ENCODE data around the gene MPZL3. TPM values are rescaled to one million over a fixed set of nuclear protein-coding genes. Genes with fewer than 3 reads are reported as not detected.
A peak's percentile ranks its signal among the peaks of the same experiment; 100 is the strongest.
"Not testable (repeated sequence)": the region's sequence is repeated elsewhere in the genome, so short reads cannot be mapped to it uniquely, and the experiment has no call there.

The MPZL3 gene
- total RNA-seq, 6 experiments from 2014 or later: 2.7 to 9.3 (median 6.8) TPM

GRCh38 chr11:118184784-118185579, 67.2 kb downstream of the MPZL3 start:
- 84% methylated on average over 12 of the region's 12 CpGs for WGBS (ENCODE audit: insufficient coverage, low coverage, low lambda C conversion rate, missing lambda C conversion rate)
- peak in 3 of 4 donors; percentile 35 to 44 (median 37) for ATAC-seq
- no peaks in the 10 kb centered on the region for H3K27me3 ChIP-seq
- H3K36me3 ChIP-seq: no peaks in the 10 kb centered on the region
- H3K4me3 ChIP-seq: no peak overlapping the region
- H3K9me3 ChIP-seq: no peaks in the 10 kb centered on the region
- no peak for DNase-seq
- H3K27ac ChIP-seq: no peak overlapping the region
- peaks cover 0 to 6% (median 0%) of the 10 kb centered on the region in 4 donors for H3K4me1 ChIP-seq
- intact Hi-C loops (cut with DNase I): no loop called here
- TF ChIP-seq POLR2A (IDR thresholded peaks at IDR 0.05): no peak
- no peak for TF ChIP-seq CTCF (IDR thresholded peaks at IDR 0.05)

DNA sequence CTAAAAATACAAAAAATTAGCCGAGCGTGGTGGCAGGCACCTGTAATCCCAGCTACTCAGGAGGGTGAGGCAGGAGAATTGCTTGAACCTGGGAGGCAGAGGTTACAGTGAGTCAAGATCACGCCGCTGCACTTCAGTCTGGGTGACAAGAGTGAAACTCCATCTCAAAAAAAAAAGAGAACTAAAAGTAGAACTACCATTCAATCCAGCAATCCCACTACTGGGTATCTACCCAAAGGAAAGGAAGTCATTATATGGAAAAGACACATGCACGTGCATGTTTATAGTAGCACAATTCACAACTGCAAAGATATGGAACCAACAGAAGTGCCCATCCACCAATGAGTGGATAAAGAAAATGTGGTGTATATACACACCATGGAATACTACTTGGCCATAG, 68.5 kb downstream of the MPZL3 start:
- H3K4me1 ChIP-seq; intact Hi-C loops (cut with DNase I); H3K4me3 ChIP-seq; H3K36me3 ChIP-seq; DNase-seq; H3K27ac ChIP-seq; H3K9me3 ChIP-seq; H3K27me3 ChIP-seq: not testable (repeated sequence)
- ATAC-seq: peak in 1 of 4 donors; percentile 29
- WGBS (ENCODE audit: insufficient coverage, low coverage, low lambda C conversion rate, missing lambda C conversion rate): 79% methylated on average over 5 of the region's 5 CpGs

GRCh38 chr11:118180300-118180703, 71.9 kb downstream of the MPZL3 start:
- TF ChIP-seq POLR2A (IDR thresholded peaks at IDR 0.05) (no peak), CTCF (IDR thresholded peaks at IDR 0.05) (no peak)
- no peaks in the 10 kb centered on the region for H3K9me3 ChIP-seq
- DNase-seq (peak in 2 of 3 donors; percentile 43 to 45), ATAC-seq (peak in 1 of 4 donors; percentile 10)
- peaks cover 0 to 5% (median 2%) of the 10 kb centered on the region in 4 donors for H3K4me1 ChIP-seq
- WGBS (ENCODE audit: insufficient coverage, low coverage, low lambda C conversion rate, missing lambda C conversion rate): 33% methylated on average over 1 of the region's 11 CpGs
- H3K27ac ChIP-seq: no peak overlapping the region
- no peaks in the 10 kb centered on the region for H3K27me3 ChIP-seq
- no peaks in the 10 kb centered on the region for H3K36me3 ChIP-seq
- H3K4me3 ChIP-seq: no peak overlapping the region
- intact Hi-C loops (cut with DNase I): no loop called here

- intact Hi-C loops (cut with DNase I): no loop called here
- no peak for DNase-seq
These were observed 75.4 kb downstream of the MPZL3 start for GRCh38 chr11:118176778-118177134.

More at GRCh38 chr11:118176778-118177134, 75.4 kb downstream of the MPZL3 start:
- Histone ChIP-seq H3K36me3 (no peaks in the 10 kb centered on the region), H3K4me3 (no peak overlapping the region), H3K27ac (no peak overlapping the region), H3K27me3 (no peaks in the 10 kb centered on the region), H3K9me3 (no peaks in the 10 kb centered on the region), H3K4me1 (peaks cover 0 to 12% (median 6%) of the 10 kb centered on the region in 4 donors)
- WGBS (ENCODE audit: insufficient coverage, low coverage, low lambda C conversion rate, missing lambda C conversion rate): 78% methylated on average over 2 of the region's 4 CpGs
- ATAC-seq: no peak
- TF ChIP-seq CTCF (IDR thresholded peaks at IDR 0.05) (no peak), POLR2A (IDR thresholded peaks at IDR 0.05) (no peak)

Small RNA genes lying within 50 kb of the gene (small RNA-seq; reads per million reads assigned to genes)
- gene HSPE1P18: 0 reads per million in 2 experiments

Other genes with a start within 250 kb of the MPZL3 start
- under 1 TPM in 2 of 6 experiments, not detected in 4; 0.35 to 0.51 TPM for gene TMPRSS4, start 175.3 kb downstream of the MPZL3 start, total RNA-seq
- not detected for gene SMIM35, start 165.4 kb downstream of the MPZL3 start, total RNA-seq
- gene SCN4B, start 99.5 kb downstream of the MPZL3 start, total RNA-seq: under 1 TPM; 0.11 to 0.30 (median 0.23) TPM
- not detected for gene SCN2B, start 75.7 kb downstream of the MPZL3 start, total RNA-seq
- gene JAML, start 27.4 kb downstream of the MPZL3 start, total RNA-seq: 1 to 10 TPM; 1.5 to 9.1 (median 3.2) TPM
- gene MPZL2, start 11.9 kb upstream of the MPZL3 start, total RNA-seq: 10 to 100 TPM; 13.0 to 32.4 (median 21.2) TPM
- 1 to 10 TPM in 2 of 6 experiments, under 1 TPM in 4; 0.55 to 1.5 (median 0.90) TPM for gene CD3E, start 52.4 kb upstream of the MPZL3 start, total RNA-seq
- under 1 TPM in 4 of 6 experiments, not detected in 2; 0.64 to 0.98 (median 0.89) TPM for gene CD3D, start 90.3 kb upstream of the MPZL3 start, total RNA-seq
- gene CD3G, start 92.0 kb upstream of the MPZL3 start, total RNA-seq: 1 to 10 TPM in 1 of 6 experiments, under 1 TPM in 5; 0.27 to 1.7 (median 0.36) TPM
- 10 to 100 TPM; 25.5 to 36.9 (median 28.5) TPM for gene UBE4A, start 107.2 kb upstream of the MPZL3 start, total RNA-seq
- 100 to 1,000 TPM in 1 of 6 experiments, 10 to 100 TPM in 5; 32.6 to 127 (median 89.5) TPM for gene ATP5MG, start 149.2 kb upstream of the MPZL3 start, total RNA-seq
- gene KMT2A, start 184.1 kb upstream of the MPZL3 start, total RNA-seq: 10 to 100 TPM; 15.5 to 24.9 (median 19.5) TPM